G401 (cell line): Measurements from ENCODE around the gene CNBD2. TPM values are rescaled to one million over a fixed set of nuclear protein-coding genes. Genes with fewer than 3 reads are reported as not detected.

Source experiments
- total RNA-seq: library from RNA; depleted of rRNA; stranded (reverse); fragments of >200 nt; shearing (Covaris generic); gene quantifications from 2 replicates; pipeline ENCODE4 v1.2.3, GENCODE V29; 2014; rRNA removed

The CNBD2 gene
- total RNA-seq, 1 experiment from 2014 or later, result 8.6 TPM

Other genes starting within 250 kb of the CNBD2 start
- 275 and 324 TPM in 2 replicates for gene RBM39, start 226.3 kb upstream of the CNBD2 start, total RNA-seq
- 46.1 and 81.2 TPM in 2 replicates for gene PHF20, start 196.6 kb upstream of the CNBD2 start, total RNA-seq
- gene SCAND1, start 14.1 kb upstream of the CNBD2 start, total RNA-seq, result 83.0 and 147 TPM in 2 replicates
- 12.9 and 22.7 TPM in 2 replicates for gene EPB41L1, start 186.2 kb downstream of the CNBD2 start, total RNA-seq